ENCODE results near the gene COLGALT1.
"Not testable (repeated sequence)": the region's sequence is repeated elsewhere in the genome, so short reads cannot be mapped to it uniquely, and the experiment has no call there.

Gene COLGALT1

DNA sequence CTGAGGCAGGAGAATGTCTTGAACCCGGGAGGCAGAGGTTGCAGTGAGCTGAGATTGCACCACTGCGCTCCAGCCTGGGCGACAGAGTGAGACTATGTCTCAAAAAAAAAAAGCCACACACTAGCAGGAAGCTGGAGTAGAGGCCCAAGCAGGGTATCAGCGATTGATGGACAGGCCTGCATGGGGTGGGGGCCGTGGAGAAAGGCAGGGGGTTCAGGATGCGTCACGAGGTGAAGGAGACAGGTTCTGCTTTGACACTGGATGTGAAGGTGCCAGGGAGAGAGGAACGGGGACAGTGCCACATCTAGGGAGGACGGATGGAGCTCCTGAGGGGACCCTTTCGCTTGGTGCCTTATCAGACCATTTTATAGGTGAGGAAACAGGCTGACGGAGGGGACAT lies 7.1 kb downstream of the COLGALT1 start:
- no peak overlapping the region for H3K4me2 ChIP-seq (ENCODE audit: low read length)
- TF ChIP-seq, protein P1, sequence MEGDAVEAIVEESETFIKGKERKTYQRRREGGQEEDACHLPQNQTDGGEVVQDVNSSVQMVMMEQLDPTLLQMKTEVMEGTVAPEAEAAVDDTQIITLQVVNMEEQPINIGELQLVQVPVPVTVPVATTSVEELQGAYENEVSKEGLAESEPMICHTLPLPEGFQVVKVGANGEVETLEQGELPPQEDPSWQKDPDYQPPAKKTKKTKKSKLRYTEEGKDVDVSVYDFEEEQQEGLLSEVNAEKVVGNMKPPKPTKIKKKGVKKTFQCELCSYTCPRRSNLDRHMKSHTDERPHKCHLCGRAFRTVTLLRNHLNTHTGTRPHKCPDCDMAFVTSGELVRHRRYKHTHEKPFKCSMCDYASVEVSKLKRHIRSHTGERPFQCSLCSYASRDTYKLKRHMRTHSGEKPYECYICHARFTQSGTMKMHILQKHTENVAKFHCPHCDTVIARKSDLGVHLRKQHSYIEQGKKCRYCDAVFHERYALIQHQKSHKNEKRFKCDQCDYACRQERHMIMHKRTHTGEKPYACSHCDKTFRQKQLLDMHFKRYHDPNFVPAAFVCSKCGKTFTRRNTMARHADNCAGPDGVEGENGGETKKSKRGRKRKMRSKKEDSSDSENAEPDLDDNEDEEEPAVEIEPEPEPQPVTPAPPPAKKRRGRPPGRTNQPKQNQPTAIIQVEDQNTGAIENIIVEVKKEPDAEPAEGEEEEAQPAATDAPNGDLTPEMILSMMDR (IDR thresholded peaks at IDR 0.05) = no peak
- H3K4me3 ChIP-seq (ENCODE audit: low read depth, low read length) = no peak overlapping the region
- H3K27me3 ChIP-seq (ENCODE audit: control insufficient read depth, insufficient read depth, low read length) = no peaks in the 10 kb centered on the region
- no peaks in the 10 kb centered on the region for H3K9me3 ChIP-seq (ENCODE audit: control insufficient read depth, low read length)
- no peak overlapping the region for H2AFZ ChIP-seq
- no peak overlapping the region for H3K27ac ChIP-seq
- no peak overlapping the region for H3K9ac ChIP-seq
- H3K79me2 ChIP-seq = no peaks in the 10 kb centered on the region
- H3K4me1 ChIP-seq = no peaks in the 10 kb centered on the region
- H3K36me3 ChIP-seq (ENCODE audit: control insufficient read depth, insufficient read depth, low read length) = no peaks in the 10 kb centered on the region

DNA sequence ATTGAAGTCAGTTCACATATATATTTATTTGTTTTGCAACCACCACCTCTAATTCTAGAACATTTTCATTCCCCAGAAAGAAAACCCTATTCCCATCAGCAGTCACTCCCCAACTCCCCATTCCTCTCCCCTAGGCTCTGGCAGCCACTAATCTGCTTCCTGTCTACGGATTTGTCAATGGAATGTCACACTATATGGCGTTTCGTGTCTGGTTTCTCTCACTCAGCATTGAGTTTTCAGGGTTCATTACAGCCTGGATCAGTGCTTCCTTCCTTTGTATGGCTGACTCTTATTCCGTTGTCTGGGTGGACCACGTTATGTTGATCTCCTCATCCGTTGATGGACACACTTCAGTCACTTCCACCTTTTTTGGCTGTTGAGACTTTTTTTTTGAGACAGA lies 9.3 kb downstream of the COLGALT1 start:
- no peaks in the 10 kb centered on the region for H3K36me3 ChIP-seq (ENCODE audit: control insufficient read depth, insufficient read depth, low read length)
- H3K79me2 ChIP-seq = no peaks in the 10 kb centered on the region
- no peak overlapping the region for H2AFZ ChIP-seq
- no peaks in the 10 kb centered on the region for H3K27me3 ChIP-seq (ENCODE audit: control insufficient read depth, insufficient read depth, low read length)
- no peak overlapping the region for H3K4me2 ChIP-seq (ENCODE audit: low read length)
- H3K27ac ChIP-seq = no peak overlapping the region
- no peak overlapping the region for H3K4me3 ChIP-seq (ENCODE audit: low read depth, low read length)
- H3K4me1 ChIP-seq = no peaks in the 10 kb centered on the region
- TF ChIP-seq, protein P1 (IDR thresholded peaks at IDR 0.05) = no peak
- H3K9ac ChIP-seq = no peak overlapping the region
- H3K9me3 ChIP-seq (ENCODE audit: control insufficient read depth, low read length) = no peaks in the 10 kb centered on the region

DNA sequence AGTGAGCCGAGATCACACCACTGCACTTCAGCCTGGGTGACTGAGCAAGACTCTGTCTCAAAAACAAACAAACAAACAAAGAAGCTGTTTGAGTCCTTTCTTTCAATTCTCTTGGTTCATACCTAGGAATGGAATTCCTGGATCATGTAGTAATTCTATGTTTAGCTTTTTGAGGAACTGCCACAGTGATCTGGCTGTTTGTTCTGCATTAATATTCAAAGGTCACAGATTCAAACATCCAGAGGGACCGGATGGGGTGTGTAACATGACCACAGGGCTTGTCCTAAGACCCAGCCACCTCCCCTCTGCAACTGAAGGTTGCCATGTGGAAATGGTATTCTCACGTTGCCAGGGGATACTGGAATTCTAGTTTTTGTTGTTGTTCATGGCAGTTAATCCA lies 10.2 kb downstream of the COLGALT1 start:
- H3K4me2 ChIP-seq (ENCODE audit: low read length) = no peak overlapping the region
- H3K36me3 ChIP-seq (ENCODE audit: control insufficient read depth, insufficient read depth, low read length) = no peaks in the 10 kb centered on the region
- H3K79me2 ChIP-seq = no peaks in the 10 kb centered on the region
- no peaks in the 10 kb centered on the region for H3K9me3 ChIP-seq (ENCODE audit: control insufficient read depth, low read length)
- TF ChIP-seq, protein P1 (IDR thresholded peaks at IDR 0.05) = no peak
- H3K9ac ChIP-seq = no peak overlapping the region
- no peaks in the 10 kb centered on the region for H3K27me3 ChIP-seq (ENCODE audit: control insufficient read depth, insufficient read depth, low read length)
- no peak overlapping the region for H3K27ac ChIP-seq
- H3K4me1 ChIP-seq = no peaks in the 10 kb centered on the region
- H3K4me3 ChIP-seq (ENCODE audit: low read depth, low read length) = no peak overlapping the region
- H2AFZ ChIP-seq = no peak overlapping the region

DNA sequence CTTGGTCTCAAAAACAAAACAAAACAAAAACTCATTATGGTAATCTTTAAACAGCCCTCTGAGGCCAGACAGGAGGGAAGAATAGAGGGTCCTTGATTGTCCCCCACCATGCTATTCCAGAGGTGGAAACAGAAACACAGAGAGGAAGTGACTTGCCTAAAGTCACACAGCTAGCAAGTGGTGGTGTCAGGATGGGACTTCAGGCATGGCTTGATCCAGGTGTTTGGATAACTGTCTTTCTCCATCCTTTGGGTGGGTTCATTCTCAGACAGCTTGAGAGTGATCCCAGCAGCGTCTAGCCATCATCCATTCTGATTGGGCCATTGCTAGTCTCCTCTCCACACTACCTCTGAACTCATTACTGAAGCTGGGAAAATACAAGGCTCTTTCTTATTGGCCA lies 12.5 kb downstream of the COLGALT1 start:
- H3K9ac ChIP-seq = no peak overlapping the region
- no peaks in the 10 kb centered on the region for H3K4me1 ChIP-seq
- H2AFZ ChIP-seq = no peak overlapping the region
- H3K36me3 ChIP-seq (ENCODE audit: control insufficient read depth, insufficient read depth, low read length) = no peaks in the 10 kb centered on the region
- H3K79me2 ChIP-seq = no peaks in the 10 kb centered on the region
- no peak overlapping the region for H3K27ac ChIP-seq
- no peaks in the 10 kb centered on the region for H3K9me3 ChIP-seq (ENCODE audit: control insufficient read depth, low read length)
- no peak overlapping the region for H3K4me2 ChIP-seq (ENCODE audit: low read length)
- no peak overlapping the region for H3K4me3 ChIP-seq (ENCODE audit: low read depth, low read length)
- no peaks in the 10 kb centered on the region for H3K27me3 ChIP-seq (ENCODE audit: control insufficient read depth, insufficient read depth, low read length)
- TF ChIP-seq, protein P1 (IDR thresholded peaks at IDR 0.05) = no peak

DNA sequence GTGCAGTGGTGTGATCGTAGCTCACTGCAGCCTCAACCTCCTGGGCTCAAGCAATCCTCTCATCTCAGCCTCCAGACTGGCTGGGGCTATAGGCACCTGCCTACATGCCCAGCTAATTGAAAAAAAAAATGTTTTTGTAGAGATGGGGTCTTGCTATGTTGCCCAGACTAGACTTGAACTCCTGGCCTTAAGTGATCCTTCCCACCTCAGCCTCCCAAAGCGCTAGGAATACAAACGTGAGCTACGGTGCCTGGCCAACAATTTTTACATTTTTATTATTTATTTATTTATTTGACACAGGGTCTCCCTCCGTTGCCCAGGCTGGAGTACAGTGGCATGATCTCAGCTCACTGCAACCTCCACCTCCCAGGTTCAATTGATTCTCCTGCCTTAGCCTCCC lies 14.8 kb downstream of the COLGALT1 start:
- H2AFZ ChIP-seq; H3K4me3 ChIP-seq (ENCODE audit: low read depth, low read length); H3K79me2 ChIP-seq; H3K27me3 ChIP-seq (ENCODE audit: control insufficient read depth, insufficient read depth, low read length); H3K27ac ChIP-seq; H3K9me3 ChIP-seq (ENCODE audit: control insufficient read depth, low read length); H3K4me1 ChIP-seq; H3K4me2 ChIP-seq (ENCODE audit: low read length); H3K36me3 ChIP-seq (ENCODE audit: control insufficient read depth, insufficient read depth, low read length); H3K9ac ChIP-seq: not testable (repeated sequence)

Measured in parathyroid adenoma (tissue), 2 donors.